Right lobe of liver (tissue), 4 donors: ENCODE data around the gene GRIA1.

Experiments used
- POLR2A ChIP-seq: fragments of 450-650 bp; IDR thresholded peaks from one replicate; pipeline ENCODE4 v1.6.1; 2017; ENCODE audit warnings: antibody characterized with exemption, mild to moderate bottlenecking
- TF ChIP-seq, protein P1 (sequence below), 4 donors: fragments of 200-600 bp in 3 of 4; fragments of 450-650 bp in 1 of 4; IDR thresholded peaks; one replicate each; pipeline versions ENCODE4 v1.5.1 to v1.8.0; 2016 to 2022; ENCODE audit warnings: antibody characterized with exemption in 4 of 4, mild to moderate bottlenecking in 2 of 4
- donor health status: DM: no; HTN: no; CAD: no.
- donor health status: DM: no; HTN: no; CAD: no.
- donor health status: DM: no; HTN: yes; CAD: no.

DNA sequence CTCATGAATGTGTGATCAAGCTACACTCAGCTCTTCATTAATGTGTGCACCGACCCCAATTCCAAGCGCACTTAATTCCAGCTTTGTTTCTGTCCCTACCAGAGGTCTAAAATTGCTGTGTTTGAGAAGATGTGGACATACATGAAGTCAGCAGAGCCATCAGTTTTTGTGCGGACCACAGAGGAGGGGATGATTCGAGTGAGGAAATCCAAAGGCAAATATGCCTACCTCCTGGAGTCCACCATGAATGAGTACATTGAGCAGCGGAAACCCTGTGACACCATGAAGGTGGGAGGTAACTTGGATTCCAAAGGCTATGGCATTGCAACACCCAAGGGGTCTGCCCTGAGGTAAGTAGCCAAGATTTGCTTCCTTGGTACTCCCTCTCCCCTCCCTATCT lies 279.6 kb downstream of the GRIA1 start:
- TF ChIP-seq, protein P1, sequence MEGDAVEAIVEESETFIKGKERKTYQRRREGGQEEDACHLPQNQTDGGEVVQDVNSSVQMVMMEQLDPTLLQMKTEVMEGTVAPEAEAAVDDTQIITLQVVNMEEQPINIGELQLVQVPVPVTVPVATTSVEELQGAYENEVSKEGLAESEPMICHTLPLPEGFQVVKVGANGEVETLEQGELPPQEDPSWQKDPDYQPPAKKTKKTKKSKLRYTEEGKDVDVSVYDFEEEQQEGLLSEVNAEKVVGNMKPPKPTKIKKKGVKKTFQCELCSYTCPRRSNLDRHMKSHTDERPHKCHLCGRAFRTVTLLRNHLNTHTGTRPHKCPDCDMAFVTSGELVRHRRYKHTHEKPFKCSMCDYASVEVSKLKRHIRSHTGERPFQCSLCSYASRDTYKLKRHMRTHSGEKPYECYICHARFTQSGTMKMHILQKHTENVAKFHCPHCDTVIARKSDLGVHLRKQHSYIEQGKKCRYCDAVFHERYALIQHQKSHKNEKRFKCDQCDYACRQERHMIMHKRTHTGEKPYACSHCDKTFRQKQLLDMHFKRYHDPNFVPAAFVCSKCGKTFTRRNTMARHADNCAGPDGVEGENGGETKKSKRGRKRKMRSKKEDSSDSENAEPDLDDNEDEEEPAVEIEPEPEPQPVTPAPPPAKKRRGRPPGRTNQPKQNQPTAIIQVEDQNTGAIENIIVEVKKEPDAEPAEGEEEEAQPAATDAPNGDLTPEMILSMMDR (IDR thresholded peaks at IDR 0.05): no peak
- TF ChIP-seq POLR2A: no peak
